Heart left ventricle (tissue), 13 donors: ENCODE data around the gene TMEFF2.

ENCODE experiments used
- CTCF ChIP-seq, 12 donors: fragments of 200-600 bp; sonication (generic) in 4 of 12; IDR thresholded peaks; one replicate each; pipeline versions ENCODE4 v1.5.0 to v1.8.0; 2018 to 2022; ENCODE audit warnings: antibody characterized with exemption in 12 of 12, mild to moderate bottlenecking in 5 of 12
- POLR2A ChIP-seq, 2 donors: fragments of 450-650 bp; IDR thresholded peaks; one replicate each; pipeline ENCODE4 v1.6.1; 2017; ENCODE audit warnings: antibody characterized with exemption in 2 of 2, mild to moderate bottlenecking in 2 of 2, moderate library complexity in 2 of 2
- donor health status: ischemic (EF 13 %, LVEDD 7.1; RV severe dilation, severe dysfunction).
- donor health status: DM: no; HTN: yes; CAD: no.
- donor health status: DM: no; HTN: no; CAD: no.
- donor health status: ischemic (EF 25% LVEDD 6.9; RV normal size, moderate dysfunction).
- donor health status: ischemic (EF 25% LVEDD 5.7; RV mildly dilated, moderate dysfunction).
- donor health status: ischemic (EF 35%, LVEDD 5.7; RV mildly dilated, moderate dysfunction).
- donor health status: nonischemic (EF 11% LVEDD 7.7; RV severe dilation, severe dysfunction).
- donor health status: DM: yes; HTN: yes; CAD: no.
- donor health status: PGD.
- donor health status: ischemic (EF 29% LVEDD 5.4; RV normal size, mild dysfunction).
- donor health status: nonischemic (EF 23%, LVEDD 6.1; RV moderate dilation, normal function).

GRCh38 chr2:192042126-192042525, 152.6 kb downstream of the TMEFF2 start:
- TF ChIP-seq CTCF (IDR thresholded peaks at IDR 0.05) (no peak), POLR2A (IDR thresholded peaks at IDR 0.05) (no peak)
